K562 (cell line): ENCODE data around the gene C22orf39. TPM values are rescaled to one million over a fixed set of nuclear protein-coding genes. Genes with fewer than 3 reads are reported as not detected.

Experiments
- ATAC-seq: fragments of 200-7000 bp; cut with Tn5 transposase; 3 replicates; pipeline ENCODE4 v1.9.1; 2020; ENCODE audit warnings: moderate library complexity
- BruUV-seq: library from RNA; stranded (reverse); fragments of 400-500 nt; replicated peaks from 2 replicates; lab custom pipeline; 2021; lab: Mats Ljungman, UMichigan
- CTCF ChIA-PET: fragments of 300-600 bp; formaldehyde crosslinking; extraction: SDS; loops from one replicate; lab custom pipeline; 2021; ENCODE audit warnings: low intra/inter-chr PET ratio; lab: Yijun Ruan, JAX
- POLR2A ChIA-PET: fragments of 300-600, 350-650 bp; sonication (Branson Sonifier 250); formaldehyde crosslinking; extraction: SDS; loops from one replicate; lab custom pipeline; 2021; ENCODE audit warnings: antibody characterized with exemption, inconsistent platforms; lab: Yijun Ruan, JAX
- DNase-seq, 4 experiments: peaks; one replicate each; pipeline versions ENCODE4 v3.0.0 to v3.0.0-alpha.2; 2011 to 2018; ENCODE audit warnings: low spot score in 3 of 4, mixed read lengths in 3 of 4; ENCODE audit errors: extremely low read depth in 1 of 4
- FAIRE-seq: peaks from 2 replicates; lab custom pipeline; 2011; peaks lifted over from hg19 to GRCh38; lab: Jason Lieb, UNC
- H2AFZ ChIP-seq: 2 replicates; pipeline ENCODE4 v1.6.0; 2011; ENCODE audit warnings: low read depth, low read length, control low read depth, inconsistent platforms
- H3K27ac ChIP-seq: fragments of 200-600 bp; 3 replicates; pipeline ENCODE4 v1.8.0; 2011; ENCODE audit warnings: low read depth, mild to moderate bottlenecking, control low read depth, inconsistent platforms, low read length, moderate library complexity, mixed read lengths; ENCODE audit errors: extremely low read depth
- H3K27me3 ChIP-seq, 2 experiments: fragments of 300-600 bp in 1 of 2; 2 replicates in 1 of 2; 3 replicates in 1 of 2; pipeline versions ENCODE4 v1.6.0 to v1.8.0; 2011; ENCODE audit warnings: inconsistent platforms in 2 of 2, low read length in 2 of 2, mild to moderate bottlenecking in 1 of 2, mixed read lengths in 1 of 2, moderate library complexity in 1 of 2; ENCODE audit not compliant: control insufficient read depth in 2 of 2, insufficient read depth in 2 of 2
- H3K36me3 ChIP-seq: fragments of 300-600 bp; 3 replicates; pipeline ENCODE4 v1.8.0; 2011; ENCODE audit warnings: mild to moderate bottlenecking, low read length, inconsistent platforms; ENCODE audit not compliant: control insufficient read depth, insufficient read depth
- H3K4me1 ChIP-seq, 2 experiments: fragments of 200-600 bp in 1 of 2; replicated peaks in 1 of 2; 2 replicates in 1 of 2; 3 replicates in 1 of 2; pipeline versions ENCODE4 v1.5.1 to v1.8.0; 2011; ENCODE audit warnings: inconsistent platforms in 2 of 2, low read length in 2 of 2, mild to moderate bottlenecking in 1 of 2, mixed read lengths in 1 of 2, moderate library complexity in 1 of 2; ENCODE audit not compliant: control insufficient read depth in 2 of 2, insufficient read depth in 2 of 2
- H3K4me2 ChIP-seq: 2 replicates; pipeline ENCODE4 v1.6.1; 2011; ENCODE audit warnings: low read length, control low read depth, inconsistent platforms, mixed read lengths; ENCODE audit not compliant: insufficient read depth
- H3K4me3 ChIP-seq: fragments of 200-600 bp; sonication (generic), shearing (Covaris generic); 2 replicates; pipeline ENCODE4 v1.5.1; 2016; ENCODE audit warnings: control low read depth, inconsistent platforms
- H3K79me2 ChIP-seq: fragments of 200-600 bp; 3 replicates; pipeline ENCODE4 v1.8.0; 2011; ENCODE audit warnings: low read length, inconsistent platforms; ENCODE audit not compliant: control insufficient read depth, insufficient read depth
- H3K9ac ChIP-seq, 2 experiments: 2 replicates each; pipeline versions ENCODE4 v1.6.0 to v1.6.1; 2011; ENCODE audit warnings: low read depth in 2 of 2, low read length in 2 of 2, control low read depth in 1 of 2, inconsistent platforms in 1 of 2, mild to moderate bottlenecking in 1 of 2, mixed read lengths in 1 of 2; ENCODE audit not compliant: insufficient read depth in 1 of 2
- H3K9me1 ChIP-seq: one replicate; pipeline ENCODE4 v1.6.0; 2011; ENCODE audit warnings: inconsistent platforms, mild to moderate bottlenecking, low read length, moderate library complexity; ENCODE audit not compliant: control insufficient read depth, insufficient read depth
- H3K9me3 ChIP-seq: replicated peaks from 2 replicates; pipeline ENCODE4 v1.5.1; 2011; ENCODE audit warnings: low read depth, low read length, inconsistent platforms; ENCODE audit not compliant: control insufficient read depth, insufficient read depth
- H4K20me1 ChIP-seq: replicated peaks from 2 replicates; pipeline ENCODE4 v1.6.1; 2011; ENCODE audit warnings: low read length, inconsistent platforms, mixed read lengths; ENCODE audit not compliant: control insufficient read depth, insufficient read depth
- CHCHD3 ChIP-seq: fragments of 250-450 bp; sonication (Bioruptor Pico); IDR thresholded peaks from 2 replicates; pipeline ENCODE4 v2.1.2; 2022; ENCODE audit warnings: mild to moderate bottlenecking
- E2F3 ChIP-seq: fragments of 250-450 bp; sonication (Bioruptor Pico); IDR thresholded peaks from 2 replicates; pipeline ENCODE4 v1.4.0; 2020; ENCODE audit warnings: mild to moderate bottlenecking
- FOXA1 ChIP-seq: fragments of 450-650 bp; IDR thresholded peaks from 2 replicates; pipeline ENCODE4 v1.6.1; 2016; ENCODE audit warnings: mild to moderate bottlenecking, borderline replicate concordance
- HDAC2 ChIP-seq: fragments of 450-650 bp; IDR thresholded peaks from 2 replicates; pipeline ENCODE4 v1.6.1; 2016; ENCODE audit warnings: mild to moderate bottlenecking
- MBD2 ChIP-seq: sonication (generic); IDR thresholded peaks from 2 replicates; pipeline ENCODE4 v1.6.1; 2016; ENCODE audit warnings: low read depth, borderline replicate concordance
- MCM7 ChIP-seq, 2 experiments: fragments of 450-650 bp; IDR thresholded peaks; 2 replicates each; pipeline ENCODE4 v1.6.1; 2016 to 2018
- OTX1 ChIP-seq: fragments of 450-650 bp; formaldehyde crosslinking; IDR thresholded peaks from 2 replicates; pipeline ENCODE4 v1.4.0; 2022; ENCODE audit warnings: mild to moderate bottlenecking
- POLR3A ChIP-seq: IDR thresholded peaks from 2 replicates; pipeline ENCODE4 v1.6.1; 2011; ENCODE audit warnings: borderline replicate concordance, mild to moderate bottlenecking, moderate library complexity; ENCODE audit not compliant: insufficient read length, insufficient read depth; ENCODE audit errors: extremely low read depth
- RAD51 ChIP-seq: fragments of 450-650 bp; IDR thresholded peaks from 2 replicates; pipeline ENCODE4 v1.7.1; 2016; ENCODE audit warnings: low read depth, mild to moderate bottlenecking, borderline replicate concordance
- SAFB ChIP-seq: fragments of 200-400 bp; formaldehyde crosslinking; IDR thresholded peaks from 2 replicates; pipeline ENCODE4 v1.6.1; 2017; ENCODE audit warnings: low read depth, low read length, borderline replicate concordance
- SMARCE1 ChIP-seq: fragments of 450-650 bp; IDR thresholded peaks from 2 replicates; pipeline ENCODE4 v1.7.1; 2016; ENCODE audit warnings: mild to moderate bottlenecking
- XRCC3 ChIP-seq: fragments of 450-650 bp; IDR thresholded peaks from 2 replicates; pipeline ENCODE4 v1.6.1; 2017; ENCODE audit warnings: mild to moderate bottlenecking, moderate library complexity
- ZNF436 ChIP-seq: fragments of 250-450, 450-650 bp; sonication (Bioruptor Pico); formaldehyde crosslinking; IDR thresholded peaks from 2 replicates; pipeline ENCODE4 v1.7.0; 2020; ENCODE audit warnings: mild to moderate bottlenecking
- ZNF444 ChIP-seq: fragments of 250-450 bp; sonication (Bioruptor Pico); IDR thresholded peaks from 2 replicates; pipeline ENCODE4 v1.4.0; 2020; ENCODE audit warnings: mild to moderate bottlenecking, moderate library complexity
- ZNF586 ChIP-seq: fragments of 450-650 bp; formaldehyde crosslinking; conservative IDR thresholded peaks from 2 replicates; pipeline ENCODE4 v1.4.0; 2020; ENCODE audit warnings: mild to moderate bottlenecking, moderate library complexity
- WGBS: fragments of 100-300 bp; shearing (Covaris generic); methylation state at CpG from one replicate; pipeline ENCODE4 v1.1.6; 2016; ENCODE audit warnings: low coverage, mixed read lengths; ENCODE audit not compliant: insufficient coverage; ENCODE audit errors: missing lambda C conversion rate; 5-methylcytosine and 5-hydroxymethylcytosine counted together
- in situ Hi-C: fragments of 300-500 bp; cut with MboI; formaldehyde crosslinking; loops from 4 replicates; pipeline ENCODE4 v1.15.0; 2018; ENCODE audit warnings: inconsistent platforms, mixed read lengths
- intact Hi-C: fragments of 100-400 bp; cut with micrococcal nuclease; formaldehyde crosslinking; loops from 2 replicates; pipeline ENCODE4 v1.14.2; 2022
- polyA plus RNA-seq, 8 experiments: library from polyadenylated mRNA; depleted of rRNA in 4 of 8; stranded (reverse) in 5 of 8; unstranded in 3 of 8; fragments of >200 nt; fragmentation: Nextera tagmentation in 2 of 8; fragmentation: Illumina TruSeq in 1 of 8; extraction: Ambion mirVana in 2 of 8; extraction: Trizol in 1 of 8; gene quantifications; 2 replicates each; pipeline versions ENCODE4 v1.2.1 to v1.2.3, GENCODE V29; 2011 to 2014; ENCODE audit warnings: inconsistent platforms in 1 of 8, missing spikeins in 1 of 8
- total RNA-seq, 7 experiments: library from RNA; depleted of rRNA in 6 of 7; stranded (reverse); fragments of >200 nt in 6 of 7; fragmentation: Illumina TruSeq in 2 of 7; extraction: Trizol in 2 of 7; gene quantifications; 2 replicates each; pipeline versions ENCODE4 v1.2.1 to v1.2.3, GENCODE V29; 2011 to 2021; ENCODE audit warnings: low replicate concordance in 1 of 7
- TF ChIP-seq, protein P1 (sequence below): sonication (generic); formaldehyde crosslinking; IDR thresholded peaks from 2 replicates; pipeline ENCODE4 v1.8.0; 2023; ENCODE audit warnings: mild to moderate bottlenecking, missing genetic modification reagents
- TF ChIP-seq, protein P2 (sequence below): fragments of 250-450 bp; sonication (Bioruptor Pico); IDR thresholded peaks from 2 replicates; pipeline ENCODE4 v1.4.0; 2020; ENCODE audit warnings: mild to moderate bottlenecking, moderate library complexity, borderline replicate concordance
- TF ChIP-seq, protein P3 (sequence below): fragments of 250-450 bp; sonication (Bioruptor Pico); IDR thresholded peaks from 2 replicates; pipeline ENCODE4 v1.5.0; 2020; ENCODE audit warnings: mild to moderate bottlenecking, borderline replicate concordance

The C22orf39 gene
- total and polyA plus RNA-seq, 9 of the 15 experiments (the other 6 are each of a cell fraction or from before 2014, with no cell fraction given), result 20.4 to 139 (median 66.8) TPM

DNA sequence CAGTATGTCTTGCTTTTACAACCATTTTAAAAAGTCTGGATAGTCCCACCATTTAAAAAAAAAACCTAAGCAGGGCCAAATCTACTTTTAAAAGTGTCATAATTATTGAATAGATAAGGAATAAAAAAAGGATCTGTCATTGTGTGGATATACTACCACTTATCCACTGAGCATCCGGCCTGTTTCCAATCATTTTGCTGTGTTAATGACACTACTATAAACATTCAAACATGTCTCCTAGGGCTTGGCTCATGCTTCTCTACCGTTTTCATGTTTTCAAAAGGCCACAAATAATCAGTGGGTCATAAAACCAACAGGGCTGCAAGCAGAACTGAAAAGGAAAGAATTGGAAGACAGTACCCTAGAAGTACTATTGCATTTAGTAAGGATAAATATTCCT lies 12.5 kb upstream of the C22orf39 start:
- Histone ChIP-seq H2AFZ (no peak overlapping the region), H3K36me3 (peaks cover 96% of the 10 kb centered on the region), H3K27me3 (no peaks in the 10 kb centered on the region), H3K4me2 (no peak overlapping the region), H3K27ac (no peak overlapping the region), H3K9me1 (no peaks in the 10 kb centered on the region), H3K9me3 (no peaks in the 10 kb centered on the region), H3K4me1 (no peaks in the 10 kb centered on the region), H3K4me3 (no peak overlapping the region), H3K9ac (no peak overlapping the region), H4K20me1 (0 out of 2 replicates have a peak, but pooled peaks cover 3% of the 10 kb centered on the region), H3K79me2 (no peaks in the 10 kb centered on the region)
- ChIA-PET POLR2A (interaction anchor here (1.0 to 13.6 kb wide), 4 partner anchors 7 to 23 kb away, joined by 4 to 148 read pairs (median 68); partner anchors contain the start of genes CDC45 and UFD1), CTCF (no interaction called here)
- 84% methylated on average over 2 of the region's 2 CpGs for WGBS
- no TSS peak for BruUV-seq
- intact Hi-C loops, result no loop called here
- in situ Hi-C loops, result no loop called here
- ATAC-seq (no peak), FAIRE-seq (no peak), DNase-seq (no peak)
- TF ChIP-seq MBD2 (no peak), MCM7 (IDR thresholded peaks at IDR 0.05) (no peak), XRCC3 (0 out of 2 replicates have a peak, but pooled peaks have one; percentile 24), ZNF586 (CRISPR knock-in tag) (0 out of 2 replicates have a peak, but pooled peaks have one; percentile 25), OTX1 (CRISPR knock-in tag) (no peak), ZNF444 (CRISPR knock-in tag) (no peak), RAD51 (no peak), POLR3A (no peak), E2F3 (no peak), FOXA1 (no peak), SAFB (no peak), CHCHD3 (CRISPR knock-in tag) (no peak), ZNF436 (CRISPR knock-in tag) (0 out of 2 replicates have a peak, but pooled peaks have one; percentile 5), HDAC2 (no peak), SMARCE1 (no peak)
- TF ChIP-seq, protein P1, sequence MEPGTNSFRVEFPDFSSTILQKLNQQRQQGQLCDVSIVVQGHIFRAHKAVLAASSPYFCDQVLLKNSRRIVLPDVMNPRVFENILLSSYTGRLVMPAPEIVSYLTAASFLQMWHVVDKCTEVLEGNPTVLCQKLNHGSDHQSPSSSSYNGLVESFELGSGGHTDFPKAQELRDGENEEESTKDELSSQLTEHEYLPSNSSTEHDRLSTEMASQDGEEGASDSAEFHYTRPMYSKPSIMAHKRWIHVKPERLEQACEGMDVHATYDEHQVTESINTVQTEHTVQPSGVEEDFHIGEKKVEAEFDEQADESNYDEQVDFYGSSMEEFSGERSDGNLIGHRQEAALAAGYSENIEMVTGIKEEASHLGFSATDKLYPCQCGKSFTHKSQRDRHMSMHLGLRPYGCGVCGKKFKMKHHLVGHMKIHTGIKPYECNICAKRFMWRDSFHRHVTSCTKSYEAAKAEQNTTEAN (CRISPR knock-in tag), result no peak
- TF ChIP-seq, protein P2, sequence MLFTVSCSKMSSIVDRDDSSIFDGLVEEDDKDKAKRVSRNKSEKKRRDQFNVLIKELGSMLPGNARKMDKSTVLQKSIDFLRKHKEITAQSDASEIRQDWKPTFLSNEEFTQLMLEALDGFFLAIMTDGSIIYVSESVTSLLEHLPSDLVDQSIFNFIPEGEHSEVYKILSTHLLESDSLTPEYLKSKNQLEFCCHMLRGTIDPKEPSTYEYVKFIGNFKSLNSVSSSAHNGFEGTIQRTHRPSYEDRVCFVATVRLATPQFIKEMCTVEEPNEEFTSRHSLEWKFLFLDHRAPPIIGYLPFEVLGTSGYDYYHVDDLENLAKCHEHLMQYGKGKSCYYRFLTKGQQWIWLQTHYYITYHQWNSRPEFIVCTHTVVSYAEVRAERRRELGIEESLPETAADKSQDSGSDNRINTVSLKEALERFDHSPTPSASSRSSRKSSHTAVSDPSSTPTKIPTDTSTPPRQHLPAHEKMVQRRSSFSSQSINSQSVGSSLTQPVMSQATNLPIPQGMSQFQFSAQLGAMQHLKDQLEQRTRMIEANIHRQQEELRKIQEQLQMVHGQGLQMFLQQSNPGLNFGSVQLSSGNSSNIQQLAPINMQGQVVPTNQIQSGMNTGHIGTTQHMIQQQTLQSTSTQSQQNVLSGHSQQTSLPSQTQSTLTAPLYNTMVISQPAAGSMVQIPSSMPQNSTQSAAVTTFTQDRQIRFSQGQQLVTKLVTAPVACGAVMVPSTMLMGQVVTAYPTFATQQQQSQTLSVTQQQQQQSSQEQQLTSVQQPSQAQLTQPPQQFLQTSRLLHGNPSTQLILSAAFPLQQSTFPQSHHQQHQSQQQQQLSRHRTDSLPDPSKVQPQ (CRISPR knock-in tag), result no peak
- TF ChIP-seq, protein P3, sequence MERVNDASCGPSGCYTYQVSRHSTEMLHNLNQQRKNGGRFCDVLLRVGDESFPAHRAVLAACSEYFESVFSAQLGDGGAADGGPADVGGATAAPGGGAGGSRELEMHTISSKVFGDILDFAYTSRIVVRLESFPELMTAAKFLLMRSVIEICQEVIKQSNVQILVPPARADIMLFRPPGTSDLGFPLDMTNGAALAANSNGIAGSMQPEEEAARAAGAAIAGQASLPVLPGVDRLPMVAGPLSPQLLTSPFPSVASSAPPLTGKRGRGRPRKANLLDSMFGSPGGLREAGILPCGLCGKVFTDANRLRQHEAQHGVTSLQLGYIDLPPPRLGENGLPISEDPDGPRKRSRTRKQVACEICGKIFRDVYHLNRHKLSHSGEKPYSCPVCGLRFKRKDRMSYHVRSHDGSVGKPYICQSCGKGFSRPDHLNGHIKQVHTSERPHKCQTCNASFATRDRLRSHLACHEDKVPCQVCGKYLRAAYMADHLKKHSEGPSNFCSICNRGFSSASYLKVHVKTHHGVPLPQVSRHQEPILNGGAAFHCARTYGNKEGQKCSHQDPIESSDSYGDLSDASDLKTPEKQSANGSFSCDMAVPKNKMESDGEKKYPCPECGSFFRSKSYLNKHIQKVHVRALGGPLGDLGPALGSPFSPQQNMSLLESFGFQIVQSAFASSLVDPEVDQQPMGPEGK (CRISPR knock-in tag), result no peak
